Stimulated activated CD4-positive, alpha-beta T cell treated with anti-CD3 and anti-CD28 coated beads, Interleukin-2, amount 100 ng/mL, for 24 hours (primary cell): ENCODE measurements around the gene MAGEA6.

ENCODE experiments used
- DNase-seq, 2 donors: peaks; one replicate each; pipeline ENCODE4 v3.0.0-alpha.2; 2020

Gene MAGEA6

DNA sequence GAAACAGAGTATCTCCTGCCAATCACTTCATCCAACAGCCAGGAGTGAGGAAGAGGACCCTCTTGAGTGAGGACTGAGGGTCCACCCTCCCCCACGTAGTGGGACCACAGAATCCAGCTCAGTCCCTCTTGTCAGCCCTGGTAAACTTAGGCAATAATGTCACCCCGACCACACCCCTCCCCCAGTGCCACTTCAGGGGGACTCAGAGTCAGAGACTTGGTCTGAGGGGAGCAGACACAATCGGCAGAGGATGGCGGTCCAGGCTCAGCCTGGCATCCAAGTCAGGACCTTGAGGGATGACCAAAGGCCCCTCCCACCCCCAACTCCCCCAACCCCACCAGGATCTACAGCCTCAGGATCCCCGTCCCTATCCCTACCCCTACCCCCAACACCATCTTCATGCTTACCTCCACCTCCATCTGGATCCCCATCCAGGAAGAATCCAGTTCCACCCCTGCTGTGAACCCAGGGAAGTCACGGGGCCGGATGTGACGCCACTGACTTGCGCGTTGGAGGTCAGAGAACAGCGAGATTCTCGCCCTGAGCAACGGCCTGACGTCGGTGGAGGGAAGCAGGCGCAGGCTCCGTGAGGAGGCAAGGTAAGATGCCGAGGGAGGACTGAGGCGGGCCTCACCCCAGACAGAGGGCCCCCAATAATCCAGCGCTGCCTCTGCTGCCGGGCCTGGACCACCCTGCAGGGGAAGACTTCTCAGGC, 36.1 kb downstream of the MAGEA6 start, which contains the start of the genes CSAG1 and MAGEA12:
Gene CSAG1, minus strand, starts transcription at position 461 of the 715 bp plus-strand sequence. CDS start 1,261 bp downstream, outside the sequence.
Gene MAGEA12, plus strand, starts transcription at position 497 of the 715 bp plus-strand sequence. CDS start 2,405 bp downstream, outside the sequence.
- DNase-seq = no peak

DNA sequence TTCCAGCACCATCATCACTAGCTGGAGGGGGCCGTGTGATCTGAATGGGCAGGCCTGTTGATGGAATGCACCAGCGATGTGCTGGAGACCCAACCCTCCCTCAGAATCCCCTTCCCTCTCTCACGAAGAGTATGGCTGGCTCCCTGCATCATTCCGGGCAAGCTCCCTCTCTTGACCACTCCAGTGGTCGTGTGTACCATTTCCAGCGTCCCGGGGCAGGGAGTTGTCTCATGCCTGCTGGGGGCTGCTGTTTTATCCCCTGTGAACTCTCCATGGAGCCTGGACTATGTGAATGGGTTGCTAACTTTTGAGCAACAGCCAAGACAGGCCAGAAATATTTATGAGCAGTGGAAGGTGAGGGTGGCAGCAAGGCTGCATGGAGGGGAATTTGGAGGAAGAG, 44.1 kb downstream of the MAGEA6 start:
- no peak for DNase-seq
